H9 (cell line): ENCODE data around the gene KRTAP10-12. TPM values are rescaled to one million over a fixed set of nuclear protein-coding genes. Genes with fewer than 3 reads are reported as not detected.

ENCODE experiments used
- DNase-seq: peaks from one replicate; pipeline ENCODE4 v3.0.0-alpha.2; 2017
- H2AFZ ChIP-seq: one replicate; pipeline ENCODE4 v1.6.1; 2013; ENCODE audit warnings: mild to moderate bottlenecking, low read length, control low read depth, moderate library complexity
- H2AK5ac ChIP-seq: 2 replicates; pipeline ENCODE4 v1.6.1; 2013; ENCODE audit warnings: low read length, control low read depth, mixed read lengths; ENCODE audit not compliant: insufficient read length
- H2BK120ac ChIP-seq: one replicate; pipeline ENCODE4 v1.6.1; 2013; ENCODE audit warnings: low read depth, mild to moderate bottlenecking, low read length, control low read depth, inconsistent platforms; ENCODE audit not compliant: poor library complexity, severe bottlenecking
- H2BK12ac ChIP-seq: 2 replicates; pipeline ENCODE4 v1.6.1; 2013; ENCODE audit warnings: low read length, control low read depth, mixed read lengths, low read depth; ENCODE audit not compliant: insufficient read length
- H2BK15ac ChIP-seq: 2 replicates; pipeline ENCODE4 v1.6.1; 2013; ENCODE audit warnings: low read depth, low read length, control low read depth
- H2BK20ac ChIP-seq: one replicate; pipeline ENCODE4 v1.6.1; 2013; ENCODE audit warnings: low read depth, mild to moderate bottlenecking, low read length, control low read depth, inconsistent platforms; ENCODE audit not compliant: poor library complexity, severe bottlenecking
- H2BK5ac ChIP-seq: 2 replicates; pipeline ENCODE4 v1.6.1; 2013; ENCODE audit warnings: low read length, control low read depth, mixed read lengths; ENCODE audit not compliant: insufficient read length
- H3K14ac ChIP-seq: 2 replicates; pipeline ENCODE4 v1.6.1; 2013; ENCODE audit warnings: low read length, control low read depth; ENCODE audit not compliant: insufficient read depth
- H3K18ac ChIP-seq: 2 replicates; pipeline ENCODE4 v1.6.1; 2013; ENCODE audit warnings: low read depth, mild to moderate bottlenecking, mixed read lengths, low read length, control low read depth; ENCODE audit not compliant: insufficient read length
- H3K23ac ChIP-seq: 2 replicates; pipeline ENCODE4 v1.6.1; 2013; ENCODE audit warnings: low read length, control low read depth, mixed read lengths, low read depth; ENCODE audit not compliant: insufficient read length
- H3K23me2 ChIP-seq: 2 replicates; pipeline ENCODE4 v1.6.1; 2013; ENCODE audit warnings: low read depth, mild to moderate bottlenecking, mixed read lengths, low read length, control low read depth; ENCODE audit not compliant: insufficient read length, poor library complexity, severe bottlenecking
- H3K27ac ChIP-seq: 2 replicates; pipeline ENCODE4 v1.5.1; 2013; ENCODE audit warnings: low read length, control low read depth, mixed read lengths, low read depth; ENCODE audit not compliant: insufficient read length
- H3K27me3 ChIP-seq: 2 replicates; pipeline ENCODE4 v1.6.1; 2013; ENCODE audit warnings: low read length, control low read depth, inconsistent platforms; ENCODE audit not compliant: insufficient read depth
- H3K4ac ChIP-seq: 2 replicates; pipeline ENCODE4 v1.6.1; 2013; ENCODE audit warnings: low read depth, mild to moderate bottlenecking, control low read depth, inconsistent platforms, low read length, moderate library complexity
- H3K4me1 ChIP-seq: 2 replicates; pipeline ENCODE4 v1.6.1; 2013; ENCODE audit warnings: low read length, control low read depth, inconsistent platforms; ENCODE audit not compliant: insufficient read depth
- H3K4me2 ChIP-seq: 2 replicates; pipeline ENCODE4 v1.6.1; 2013; ENCODE audit warnings: low read length, control low read depth, mixed read lengths; ENCODE audit not compliant: insufficient read length, insufficient read depth
- H3K56ac ChIP-seq: 2 replicates; pipeline ENCODE4 v1.6.1; 2013; ENCODE audit warnings: low read depth, mild to moderate bottlenecking, mixed read lengths, low read length, control low read depth; ENCODE audit not compliant: insufficient read length
- H3K79me1 ChIP-seq: 2 replicates; pipeline ENCODE4 v1.6.1; 2013; ENCODE audit warnings: low read depth, mild to moderate bottlenecking, moderate library complexity, low read length, control low read depth, inconsistent platforms; ENCODE audit not compliant: insufficient read depth, poor library complexity, severe bottlenecking
- H3K79me2 ChIP-seq: 2 replicates; pipeline ENCODE4 v1.6.1; 2013; ENCODE audit warnings: low read length, control low read depth, inconsistent platforms; ENCODE audit not compliant: insufficient read depth
- H3K9ac ChIP-seq: 2 replicates; pipeline ENCODE4 v1.6.1; 2013; ENCODE audit warnings: low read length, control low read depth, mixed read lengths; ENCODE audit not compliant: insufficient read length; ENCODE audit errors: extremely low read depth
- H3K9me3 ChIP-seq: one replicate; pipeline ENCODE4 v1.6.1; 2013; ENCODE audit warnings: low read depth, low read length, inconsistent platforms; ENCODE audit not compliant: control insufficient read depth
- H3T11ph ChIP-seq: one replicate; pipeline ENCODE4 v1.6.1; 2013; ENCODE audit warnings: mild to moderate bottlenecking, low read length, control low read depth, inconsistent platforms
- H4K20me1 ChIP-seq: one replicate; pipeline ENCODE4 v1.6.1; 2013; ENCODE audit not compliant: control insufficient read depth, insufficient read length, insufficient read depth
- H4K5ac ChIP-seq: 2 replicates; pipeline ENCODE4 v1.6.1; 2013; ENCODE audit warnings: low read depth, mild to moderate bottlenecking, mixed read lengths, low read length, control low read depth; ENCODE audit not compliant: insufficient read length
- H4K8ac ChIP-seq: replicated peaks from 2 replicates; pipeline ENCODE4 v1.6.1; 2013; ENCODE audit warnings: low read length, control low read depth, mixed read lengths, low read depth; ENCODE audit not compliant: insufficient read length
- H4K91ac ChIP-seq: 2 replicates; pipeline ENCODE4 v1.6.1; 2013; ENCODE audit warnings: low read depth, mild to moderate bottlenecking, moderate library complexity, mixed read lengths, low read length, control low read depth; ENCODE audit not compliant: insufficient read length
- H3K27ac Mint-ChIP-seq, 3 experiments: 2 replicates in 2 of 3; 3 replicates in 1 of 3; pipeline ENCODE4 v1.8.0; 2020 to 2021; ENCODE audit warnings: mixed read lengths in 3 of 3, mild to moderate bottlenecking in 1 of 3, moderate library complexity in 1 of 3
- H3K27me3 Mint-ChIP-seq: 2 replicates; pipeline ENCODE4 v1.8.0; 2021; ENCODE audit warnings: low read depth, mild to moderate bottlenecking, moderate library complexity, mixed read lengths
- H3K36me3 Mint-ChIP-seq, 3 experiments: 2 replicates in 2 of 3; 3 replicates in 1 of 3; pipeline ENCODE4 v1.8.0; 2020 to 2021; ENCODE audit warnings: low read depth in 3 of 3, mixed read lengths in 3 of 3; ENCODE audit not compliant: insufficient read depth in 1 of 3
- H3K4me1 Mint-ChIP-seq, 2 experiments: 2 replicates each; pipeline ENCODE4 v1.8.0; 2020; ENCODE audit warnings: mixed read lengths in 2 of 2
- H3K4me3 Mint-ChIP-seq, 2 experiments: 2 replicates in 1 of 2; 3 replicates in 1 of 2; pipeline ENCODE4 v1.8.0; 2020 to 2021; ENCODE audit warnings: mild to moderate bottlenecking in 2 of 2, mixed read lengths in 2 of 2, moderate library complexity in 1 of 2
- H3K9me3 Mint-ChIP-seq, 2 experiments: 2 replicates in 1 of 2; 3 replicates in 1 of 2; pipeline ENCODE4 v1.8.0; 2020; ENCODE audit warnings: mild to moderate bottlenecking in 2 of 2, mixed read lengths in 2 of 2, moderate library complexity in 1 of 2
- WGBS: extraction: QIAGEN DNeasy Blood & Tissue Kit; methylation state at CpG from one replicate; pipeline ENCODE4 v1.1.7; 2013; ENCODE audit warnings: missing lambda C conversion rate, low lambda C conversion rate, mixed read lengths; ENCODE audit not compliant: insufficient read length; ENCODE audit errors: extremely low coverage; 5-methylcytosine and 5-hydroxymethylcytosine counted together
- total RNA-seq: library from RNA; stranded (reverse); gene quantifications from 2 replicates; pipeline ENCODE4 v1.2.1, GENCODE V29; 2021
- TF ChIP-seq, protein P1 (sequence below): fragments of 200-600 bp; sonication (generic); conservative IDR thresholded peaks from 3 replicates; pipeline ENCODE4 v1.8.0; 2021; ENCODE audit warnings: antibody characterized with exemption, mild to moderate bottlenecking

KRTAP10-12 gene
- total RNA-seq, 1 experiment from 2014 or later, result not detected

- Histone ChIP-seq H3K56ac (no peak overlapping the region), H3K18ac (no peak overlapping the region), H2AK5ac (no peak overlapping the region), H3K4me2 (no peak overlapping the region), H3K9ac (no peak overlapping the region), H3K23ac (no peak overlapping the region), H2BK12ac (no peak overlapping the region), H3K79me1 (no peaks in the 10 kb centered on the region), H3K4me1 (no peaks in the 10 kb centered on the region), H3K14ac (no peak overlapping the region), H3K23me2 (peaks cover 2% of the 10 kb centered on the region), H3K79me2 (no peaks in the 10 kb centered on the region), H4K8ac (no peak overlapping the region), H2BK15ac (no peak overlapping the region), H4K5ac (no peak overlapping the region), H3T11ph (no peak overlapping the region), H2BK5ac (no peak overlapping the region), H4K91ac (no peak overlapping the region), H2BK20ac (no peak overlapping the region), H3K27me3 (no peaks in the 10 kb centered on the region), H3K9me3 (no peaks in the 10 kb centered on the region), H2AFZ (no peak overlapping the region), H2BK120ac (no peak overlapping the region), H3K4ac (no peak overlapping the region), H3K27ac (no peak overlapping the region), H4K20me1 (no peaks in the 10 kb centered on the region)
- Mint-ChIP-seq H3K9me3 (peaks cover 15 to 16% of the 10 kb centered on the region in 2 experiments; a peak in 4 of 5 replicates), H3K27ac (no peak overlapping the region), H3K27me3 (peaks cover 22% of the 10 kb centered on the region), H3K4me1 (peaks cover 0 to 10% of the 10 kb centered on the region in 2 experiments; a peak in 3 of 4 replicates), H3K4me3 (no peak overlapping the region), H3K36me3 (peaks cover 4 to 15% (median 8%) of the 10 kb centered on the region in 3 experiments)
- WGBS, result no CpG with 5 or more reads among the region's 14 CpGs
- no peak for DNase-seq
- TF ChIP-seq, protein P1, sequence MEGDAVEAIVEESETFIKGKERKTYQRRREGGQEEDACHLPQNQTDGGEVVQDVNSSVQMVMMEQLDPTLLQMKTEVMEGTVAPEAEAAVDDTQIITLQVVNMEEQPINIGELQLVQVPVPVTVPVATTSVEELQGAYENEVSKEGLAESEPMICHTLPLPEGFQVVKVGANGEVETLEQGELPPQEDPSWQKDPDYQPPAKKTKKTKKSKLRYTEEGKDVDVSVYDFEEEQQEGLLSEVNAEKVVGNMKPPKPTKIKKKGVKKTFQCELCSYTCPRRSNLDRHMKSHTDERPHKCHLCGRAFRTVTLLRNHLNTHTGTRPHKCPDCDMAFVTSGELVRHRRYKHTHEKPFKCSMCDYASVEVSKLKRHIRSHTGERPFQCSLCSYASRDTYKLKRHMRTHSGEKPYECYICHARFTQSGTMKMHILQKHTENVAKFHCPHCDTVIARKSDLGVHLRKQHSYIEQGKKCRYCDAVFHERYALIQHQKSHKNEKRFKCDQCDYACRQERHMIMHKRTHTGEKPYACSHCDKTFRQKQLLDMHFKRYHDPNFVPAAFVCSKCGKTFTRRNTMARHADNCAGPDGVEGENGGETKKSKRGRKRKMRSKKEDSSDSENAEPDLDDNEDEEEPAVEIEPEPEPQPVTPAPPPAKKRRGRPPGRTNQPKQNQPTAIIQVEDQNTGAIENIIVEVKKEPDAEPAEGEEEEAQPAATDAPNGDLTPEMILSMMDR, result no peak
Measured at GRCh38 chr21:44653123-44653522, 43.8 kb upstream of the KRTAP10-12 start.
